ENCODE results near the gene NOX3.

- TF ChIP-seq MEIS2 (IDR thresholded peaks at IDR 0.05; ENCODE audit: partially characterized antibody) (no peak), NCOA1 (IDR thresholded peaks at IDR 0.05; ENCODE audit: low read depth) (no peak), ZNF384 (IDR thresholded peaks at IDR 0.05; ENCODE audit: low read depth, low read length) (no peak), ZNF121 (CRISPR knock-in tag; conservative IDR thresholded peaks at IDR 0.05) (no peak), CCAR2 (IDR thresholded peaks at IDR 0.05; ENCODE audit: low read depth, low read length) (no peak), POLR2AphosphoS5 (IDR thresholded peaks at IDR 0.05; ENCODE audit: control insufficient read depth, insufficient read depth, low read depth, low read length) (no peak), EZH2 (IDR thresholded peaks at IDR 0.05; ENCODE audit: borderline replicate concordance, low read depth, low read length) (no peak), CHD1 (IDR thresholded peaks at IDR 0.05; ENCODE audit: low read length) (no peak), SP1 (CRISPR knock-in tag; IDR thresholded peaks at IDR 0.05) (no peak)
- TF ChIP-seq, protein P1, sequence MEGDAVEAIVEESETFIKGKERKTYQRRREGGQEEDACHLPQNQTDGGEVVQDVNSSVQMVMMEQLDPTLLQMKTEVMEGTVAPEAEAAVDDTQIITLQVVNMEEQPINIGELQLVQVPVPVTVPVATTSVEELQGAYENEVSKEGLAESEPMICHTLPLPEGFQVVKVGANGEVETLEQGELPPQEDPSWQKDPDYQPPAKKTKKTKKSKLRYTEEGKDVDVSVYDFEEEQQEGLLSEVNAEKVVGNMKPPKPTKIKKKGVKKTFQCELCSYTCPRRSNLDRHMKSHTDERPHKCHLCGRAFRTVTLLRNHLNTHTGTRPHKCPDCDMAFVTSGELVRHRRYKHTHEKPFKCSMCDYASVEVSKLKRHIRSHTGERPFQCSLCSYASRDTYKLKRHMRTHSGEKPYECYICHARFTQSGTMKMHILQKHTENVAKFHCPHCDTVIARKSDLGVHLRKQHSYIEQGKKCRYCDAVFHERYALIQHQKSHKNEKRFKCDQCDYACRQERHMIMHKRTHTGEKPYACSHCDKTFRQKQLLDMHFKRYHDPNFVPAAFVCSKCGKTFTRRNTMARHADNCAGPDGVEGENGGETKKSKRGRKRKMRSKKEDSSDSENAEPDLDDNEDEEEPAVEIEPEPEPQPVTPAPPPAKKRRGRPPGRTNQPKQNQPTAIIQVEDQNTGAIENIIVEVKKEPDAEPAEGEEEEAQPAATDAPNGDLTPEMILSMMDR (IDR thresholded peaks at IDR 0.05 in 2 of 3, conservative IDR thresholded peaks at IDR 0.05 in 1 of 3; ENCODE audit: insufficient read depth in 2 of 3, low read depth in 1 of 3, low read length in 3 of 3): no peak
- TF ChIP-seq, protein P2, sequence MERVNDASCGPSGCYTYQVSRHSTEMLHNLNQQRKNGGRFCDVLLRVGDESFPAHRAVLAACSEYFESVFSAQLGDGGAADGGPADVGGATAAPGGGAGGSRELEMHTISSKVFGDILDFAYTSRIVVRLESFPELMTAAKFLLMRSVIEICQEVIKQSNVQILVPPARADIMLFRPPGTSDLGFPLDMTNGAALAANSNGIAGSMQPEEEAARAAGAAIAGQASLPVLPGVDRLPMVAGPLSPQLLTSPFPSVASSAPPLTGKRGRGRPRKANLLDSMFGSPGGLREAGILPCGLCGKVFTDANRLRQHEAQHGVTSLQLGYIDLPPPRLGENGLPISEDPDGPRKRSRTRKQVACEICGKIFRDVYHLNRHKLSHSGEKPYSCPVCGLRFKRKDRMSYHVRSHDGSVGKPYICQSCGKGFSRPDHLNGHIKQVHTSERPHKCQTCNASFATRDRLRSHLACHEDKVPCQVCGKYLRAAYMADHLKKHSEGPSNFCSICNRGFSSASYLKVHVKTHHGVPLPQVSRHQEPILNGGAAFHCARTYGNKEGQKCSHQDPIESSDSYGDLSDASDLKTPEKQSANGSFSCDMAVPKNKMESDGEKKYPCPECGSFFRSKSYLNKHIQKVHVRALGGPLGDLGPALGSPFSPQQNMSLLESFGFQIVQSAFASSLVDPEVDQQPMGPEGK (CRISPR knock-in tag; IDR thresholded peaks at IDR 0.05; ENCODE audit: borderline replicate concordance): no peak
These were observed 5.9 kb upstream of the NOX3 start for GRCh38 chr6:155461556-155461955.

All from K562 (cell line).